ENCODE data around the gene GLT8D1.
"Not testable (repeated sequence)": the region's sequence is repeated elsewhere in the genome, so short reads cannot be mapped to it uniquely, and the experiment has no call there.

GLT8D1 gene, protein sequence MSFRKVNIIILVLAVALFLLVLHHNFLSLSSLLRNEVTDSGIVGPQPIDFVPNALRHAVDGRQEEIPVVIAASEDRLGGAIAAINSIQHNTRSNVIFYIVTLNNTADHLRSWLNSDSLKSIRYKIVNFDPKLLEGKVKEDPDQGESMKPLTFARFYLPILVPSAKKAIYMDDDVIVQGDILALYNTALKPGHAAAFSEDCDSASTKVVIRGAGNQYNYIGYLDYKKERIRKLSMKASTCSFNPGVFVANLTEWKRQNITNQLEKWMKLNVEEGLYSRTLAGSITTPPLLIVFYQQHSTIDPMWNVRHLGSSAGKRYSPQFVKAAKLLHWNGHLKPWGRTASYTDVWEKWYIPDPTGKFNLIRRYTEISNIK

GRCh38 chr3:52705688-52706686, at the start of gene GLT8D1, which contains the start of gene SPCS1:
GLT8D1 (minus strand) TSS chr3:52705791; CDS start chr3:52700460, 5,331 bp downstream.
SPCS1 (plus strand) TSS chr3:52706106; CDS start chr3:52706247, 141 bp downstream.
- peak; percentile 52 to 81 for DNase-seq

GRCh38 chr3:52754373-52754772, 48.8 kb upstream of the GLT8D1 start:
- no peak for DNase-seq

DNA sequence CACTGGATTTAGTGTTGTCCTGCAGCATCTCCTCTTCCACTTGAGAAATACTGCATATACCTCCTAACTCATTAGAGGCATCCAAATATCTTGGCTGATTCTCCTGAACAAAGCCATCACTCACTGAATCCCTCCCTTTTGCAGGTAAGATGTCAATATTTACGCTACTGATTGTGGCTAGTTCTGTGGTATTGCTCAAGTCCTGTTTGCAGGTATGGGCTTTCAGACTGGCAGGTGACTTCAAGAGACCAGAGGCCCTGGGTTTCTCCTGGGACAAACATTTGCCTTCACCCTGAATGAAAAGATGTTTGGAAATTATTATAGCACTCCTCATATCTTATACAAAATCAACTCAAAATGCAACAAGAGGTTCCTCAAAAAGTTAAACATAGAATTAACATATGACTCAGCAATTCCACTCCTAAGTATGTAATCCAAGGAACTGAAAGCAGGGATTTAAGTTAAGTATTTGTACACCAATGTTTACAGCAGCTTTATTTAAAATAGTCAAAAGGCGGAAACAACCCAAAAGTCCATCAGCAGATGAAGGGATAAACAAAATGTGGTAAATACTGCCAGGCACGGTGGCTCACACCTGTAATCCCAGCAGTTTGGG, 46.6 kb upstream of the GLT8D1 start:
- DNase-seq = no peak

- no peak for DNase-seq
Observed at GRCh38 chr3:52743721-52744120, 38.1 kb upstream of the GLT8D1 start.

DNA sequence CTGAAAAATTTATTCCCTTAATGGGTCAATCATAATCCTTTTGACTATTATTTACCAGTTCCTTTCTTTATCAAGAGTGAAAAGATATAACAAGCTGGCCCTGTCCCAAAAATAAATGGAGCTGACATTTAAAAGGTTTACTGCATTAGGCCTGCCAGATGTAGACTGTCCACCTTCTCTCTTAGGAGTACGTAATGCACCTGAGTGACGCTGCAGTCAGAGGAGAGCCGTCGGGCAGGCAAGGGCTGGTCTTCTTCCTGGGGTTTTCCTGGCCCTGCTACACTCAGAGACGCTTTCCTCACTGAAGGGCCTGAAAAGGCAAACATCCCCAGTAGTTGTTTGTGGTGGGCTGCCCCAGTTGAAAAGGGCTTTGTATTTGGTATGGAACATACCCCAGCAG, 37.6 kb upstream of the GLT8D1 start:
- DNase-seq = no peak

DNA sequence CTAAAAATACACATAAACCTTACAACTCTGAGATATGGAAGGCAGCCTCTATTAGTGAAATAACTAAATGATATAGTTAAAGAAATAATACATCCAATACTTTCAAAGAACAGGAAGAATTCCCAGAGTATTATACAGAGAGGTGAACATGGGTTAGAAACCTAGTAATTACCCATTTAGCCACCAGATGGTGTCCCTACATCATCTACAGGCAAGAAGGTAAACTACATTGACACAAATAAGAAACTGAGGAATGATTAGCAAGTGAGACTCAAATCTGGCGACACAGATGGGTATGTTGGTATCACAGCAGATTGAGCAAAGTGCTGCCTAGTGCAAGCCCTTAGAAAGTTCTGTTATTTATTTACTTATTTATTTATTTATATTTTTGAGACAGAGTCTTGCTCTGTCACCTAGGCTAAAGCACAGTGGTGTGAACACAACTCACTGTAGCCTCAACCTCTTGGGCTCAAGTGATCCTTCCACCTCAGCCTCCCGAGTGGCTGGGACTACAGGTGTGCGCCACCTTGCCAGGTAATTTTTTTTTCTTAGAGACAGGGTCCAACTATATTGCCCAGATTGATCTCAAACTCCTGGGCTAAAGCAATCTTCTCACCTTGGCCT, 36.9 kb upstream of the GLT8D1 start:
- DNase-seq = no peak

DNA sequence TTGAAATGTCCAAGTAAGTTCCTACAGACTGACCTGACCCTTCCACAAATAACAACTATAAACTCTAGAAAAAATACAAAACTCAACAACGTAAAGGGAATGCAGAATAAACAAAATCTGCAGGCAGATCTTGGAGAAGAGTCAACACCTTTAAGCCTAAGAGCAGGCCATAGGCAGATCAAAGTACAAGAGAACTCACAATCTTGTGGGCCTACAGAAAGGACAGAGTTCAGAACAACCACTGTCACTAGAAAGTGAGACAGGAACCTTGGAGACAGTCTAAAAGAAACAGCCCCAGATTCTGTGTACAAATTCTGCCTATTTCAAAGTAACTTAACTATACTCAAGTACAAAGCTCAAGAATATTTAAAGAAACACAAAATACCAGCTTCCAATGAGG, 34.1 kb upstream of the GLT8D1 start:
- no peak for DNase-seq

GRCh38 chr3:52733256-52733891, 27.8 kb upstream of the GLT8D1 start:
- DNase-seq = no peak

GRCh38 chr3:52731590-52731989, 26.0 kb upstream of the GLT8D1 start:
- no peak for DNase-seq

DNA sequence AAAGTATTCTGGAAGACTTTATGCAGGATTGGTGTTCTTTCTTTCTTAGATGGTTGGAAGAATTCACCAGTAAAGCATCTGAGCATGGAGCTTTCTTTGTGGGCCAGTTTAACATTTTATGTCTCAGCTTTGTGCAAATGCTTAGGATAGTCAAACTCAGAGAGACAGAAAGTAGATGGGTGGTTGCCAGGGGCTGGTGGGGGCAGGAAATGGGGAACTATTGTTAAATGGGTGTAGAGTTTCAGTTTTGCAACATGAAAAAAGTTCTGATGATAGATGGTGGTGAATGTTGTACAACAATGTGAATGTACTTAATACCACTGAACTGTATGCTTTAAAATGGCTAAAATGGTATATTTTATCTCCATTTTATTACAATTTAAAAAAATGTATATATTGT, 25.1 kb upstream of the GLT8D1 start:
- no peak for DNase-seq

DNA sequence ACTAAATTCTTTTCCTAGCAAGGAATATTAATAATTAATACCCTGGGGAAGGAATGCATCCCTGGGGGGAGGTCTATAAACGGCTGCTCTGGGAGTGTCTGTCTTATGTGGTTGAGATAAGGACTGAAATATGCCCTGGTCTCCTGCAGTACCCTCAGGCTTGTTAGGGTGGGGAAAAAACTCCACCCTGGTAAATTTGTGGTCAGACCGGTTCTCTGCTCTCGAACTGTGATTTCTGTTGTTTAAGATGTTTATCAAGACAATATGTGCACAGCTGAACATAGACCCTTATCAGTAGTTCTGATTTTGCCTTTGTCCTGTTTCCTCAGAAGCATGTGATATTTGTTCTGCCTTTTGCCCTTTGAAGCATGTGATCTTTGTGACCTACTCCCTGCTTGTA, 23.2 kb upstream of the GLT8D1 start:
- not testable (repeated sequence) for DNase-seq

- DNase-seq = no peak
Observed at GRCh38 chr3:52724511-52724910, 18.9 kb upstream of the GLT8D1 start.

DNA sequence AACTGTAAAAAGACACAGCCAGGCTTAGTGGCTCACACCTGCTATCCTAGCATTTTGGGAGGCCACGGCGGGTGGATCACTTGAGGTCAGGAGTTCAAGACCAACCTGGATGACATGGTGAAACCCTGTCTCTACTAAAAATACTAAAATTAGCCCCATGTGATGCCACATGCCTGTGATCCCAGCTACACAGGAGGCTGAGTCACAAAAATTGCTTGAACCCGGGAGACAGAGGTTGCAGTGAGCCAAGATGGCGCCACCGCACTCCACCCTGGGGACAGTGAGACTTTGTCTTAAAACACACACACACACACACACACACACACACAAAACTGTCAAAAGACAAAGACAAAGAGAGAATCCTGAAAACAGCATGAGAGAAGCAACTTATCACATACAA, 18.3 kb upstream of the GLT8D1 start:
- DNase-seq = no peak

DNA sequence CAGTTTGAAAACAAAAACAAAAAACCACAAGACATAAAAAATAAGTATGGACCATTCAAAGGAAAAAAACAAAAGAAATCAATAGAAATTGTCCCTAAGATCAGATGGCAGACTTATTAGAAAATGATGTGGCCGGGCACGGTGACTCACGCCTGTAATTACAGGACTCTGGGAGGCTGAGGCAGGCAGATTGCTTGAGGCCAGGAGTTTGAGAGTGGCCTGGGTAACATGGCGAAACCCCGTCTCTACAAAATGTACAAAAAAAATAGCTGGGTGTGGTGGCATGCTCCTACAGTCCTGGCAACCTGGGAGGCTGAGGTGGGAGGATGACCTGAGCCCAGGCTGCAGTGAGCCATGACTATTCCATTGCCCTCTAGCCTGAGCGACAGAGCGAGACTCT, 16.9 kb upstream of the GLT8D1 start:
- no peak for DNase-seq

- no peak for DNase-seq
Observed at GRCh38 chr3:52721730-52722008, 16.1 kb upstream of the GLT8D1 start.

GRCh38 chr3:52721002-52721729, 15.6 kb upstream of the GLT8D1 start:
- DNase-seq = no peak

DNA sequence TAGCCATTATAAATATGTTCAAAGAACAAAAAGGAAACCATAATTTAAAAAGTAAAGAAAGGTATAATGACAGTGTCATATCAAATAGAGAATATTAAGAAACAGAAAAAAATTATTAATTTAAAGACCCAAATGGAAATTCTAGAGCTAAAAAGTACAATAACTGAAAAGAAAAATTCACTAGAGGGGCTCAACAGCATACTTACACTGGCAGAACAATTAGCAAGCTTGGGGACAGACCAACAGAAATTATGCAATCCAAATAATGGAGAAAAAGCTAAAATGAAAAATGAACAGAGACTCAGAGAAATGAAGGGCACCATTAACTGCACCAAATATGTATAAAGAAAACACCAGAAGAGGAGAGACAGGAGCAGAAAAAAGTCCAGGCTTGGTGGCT, 14.0 kb upstream of the GLT8D1 start:
- no peak for DNase-seq

GRCh38 chr3:52715714-52716305, 10.2 kb upstream of the GLT8D1 start:
- DNase-seq = no peak

DNA sequence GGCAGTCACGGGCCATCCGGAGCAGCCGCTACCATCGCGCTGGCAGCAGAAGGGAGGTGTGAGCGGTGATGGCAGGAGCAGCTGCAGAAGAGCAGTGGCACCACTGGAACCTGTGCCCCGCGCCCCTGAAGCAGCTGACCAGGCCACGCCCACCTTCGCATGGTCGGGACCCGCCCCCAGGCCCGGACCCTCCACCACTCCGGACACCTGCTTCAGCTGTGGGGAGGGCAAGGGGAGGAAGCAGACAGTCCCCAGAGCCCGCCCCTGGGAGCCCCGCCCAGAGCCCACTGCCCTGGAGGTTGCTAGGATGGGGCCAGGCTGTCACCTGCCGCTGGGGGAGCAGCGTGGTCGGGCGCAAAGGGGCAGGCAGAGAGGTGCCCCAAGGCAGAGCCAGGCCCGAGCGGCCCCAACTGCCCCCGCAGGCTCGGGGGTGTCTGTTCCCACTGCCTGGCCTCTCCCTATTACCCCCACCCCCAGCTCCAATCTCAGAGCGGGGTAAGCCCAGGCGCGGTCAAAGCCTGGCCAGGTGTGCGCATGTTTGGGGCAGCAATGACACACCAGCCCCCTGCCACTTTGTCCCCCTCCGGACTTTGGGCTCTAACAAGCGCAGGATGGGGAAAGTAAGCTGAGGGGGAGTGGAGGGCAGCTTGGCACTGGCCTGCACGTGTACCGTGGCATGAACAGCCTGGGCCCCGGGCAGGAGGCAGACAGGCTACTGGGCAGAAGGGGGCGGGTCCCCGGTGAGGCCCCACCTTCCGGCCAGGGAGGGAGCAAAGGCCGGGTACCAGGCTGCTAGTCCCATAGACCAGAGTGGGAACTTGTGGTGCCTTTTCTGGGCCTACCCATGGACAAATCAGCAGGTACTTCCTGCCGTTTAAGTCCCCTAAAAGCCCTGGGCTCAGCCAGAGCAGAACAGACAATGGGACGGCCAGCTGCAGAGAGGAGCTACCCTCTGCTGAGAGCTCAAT, 9.0 kb upstream of the GLT8D1 start:
- DNase-seq = no peak

All from NCI-H2081 (cell line).